Amniotic epithelial cell (primary cell): ENCODE results near the gene TNS3.
"Not testable (repeated sequence)": the region's sequence is repeated elsewhere in the genome, so short reads cannot be mapped to it uniquely, and the experiment has no call there.

Experiments used
- DNase-seq: peaks from one replicate; pipeline ENCODE4 v3.0.0-alpha.2; 2010; ENCODE audit warnings: low read depth

TNS3 gene

GRCh38 chr7:47602272-47603004 is 20.5 kb upstream of the TNS3 start:
- DNase-seq, result no peak

DNA sequence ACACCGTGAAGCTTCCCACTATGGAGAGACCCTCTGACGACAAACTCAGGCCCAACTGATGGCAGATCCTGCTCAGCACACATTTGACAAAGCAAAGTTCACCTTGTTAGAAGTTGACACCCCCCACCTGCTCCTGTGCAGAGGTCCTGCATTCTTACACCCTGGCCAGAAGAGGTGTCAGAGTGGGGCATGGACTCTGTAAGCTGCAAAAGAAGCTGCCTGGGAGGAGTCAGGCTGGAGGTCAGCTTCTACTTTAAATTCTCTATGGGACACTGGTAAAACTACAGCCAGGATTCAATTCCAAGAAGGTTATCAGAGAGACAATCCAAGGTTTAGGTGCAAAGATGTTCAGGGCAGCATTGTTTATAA is 20.0 kb upstream of the TNS3 start:
- no peak for DNase-seq

GRCh38 chr7:47601119-47601880 is 19.4 kb upstream of the TNS3 start:
- DNase-seq, result peak; percentile 92

DNA sequence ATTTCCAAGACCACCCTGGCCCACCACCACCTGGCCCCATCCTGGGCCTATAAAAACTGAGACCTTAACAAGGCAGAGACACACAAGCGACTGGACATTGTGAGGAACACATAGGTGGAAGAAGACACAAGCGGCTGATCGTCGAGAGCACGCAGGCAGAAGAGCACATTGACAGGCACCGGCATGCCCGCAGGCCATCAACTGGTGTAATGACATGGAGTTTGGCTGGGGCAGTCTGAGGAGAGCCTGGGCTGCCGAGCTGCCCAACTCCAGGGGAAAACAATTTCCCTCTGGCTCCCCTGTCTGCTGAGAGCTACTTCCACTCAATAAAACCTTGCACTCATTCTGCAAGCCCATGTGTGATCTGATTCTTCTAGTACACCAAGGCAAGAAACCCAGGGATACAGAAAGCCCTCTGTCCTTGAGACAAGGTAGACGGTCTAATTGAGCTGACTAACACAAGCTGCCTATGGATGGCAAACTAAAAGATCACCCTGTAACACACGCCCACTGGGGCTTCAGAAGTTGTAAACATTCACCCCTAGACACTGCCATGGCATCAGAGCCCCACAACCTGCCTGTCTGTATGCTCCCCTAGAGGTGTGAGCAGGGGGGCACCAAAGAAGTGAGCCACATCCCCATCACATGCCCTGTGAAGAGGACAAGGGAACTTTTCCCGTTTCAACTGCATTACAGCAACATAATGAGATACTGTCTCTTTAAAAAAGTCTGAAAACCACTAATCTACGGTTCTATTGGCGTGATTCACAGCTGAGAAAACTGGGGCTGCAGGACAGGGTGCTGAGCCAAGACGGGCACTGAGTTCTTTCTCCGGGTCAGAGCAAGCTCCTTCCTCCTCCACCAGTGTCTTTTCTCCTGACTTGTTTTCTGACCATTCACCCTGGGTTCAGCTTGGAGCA is 18.5 kb upstream of the TNS3 start:
- peak; percentile 88 for DNase-seq

- DNase-seq, result no peak
Observed at GRCh38 chr7:47597379-47597778, 15.5 kb upstream of the TNS3 start.

GRCh38 chr7:47596502-47597202 is 14.7 kb upstream of the TNS3 start:
- DNase-seq, result no peak

DNA sequence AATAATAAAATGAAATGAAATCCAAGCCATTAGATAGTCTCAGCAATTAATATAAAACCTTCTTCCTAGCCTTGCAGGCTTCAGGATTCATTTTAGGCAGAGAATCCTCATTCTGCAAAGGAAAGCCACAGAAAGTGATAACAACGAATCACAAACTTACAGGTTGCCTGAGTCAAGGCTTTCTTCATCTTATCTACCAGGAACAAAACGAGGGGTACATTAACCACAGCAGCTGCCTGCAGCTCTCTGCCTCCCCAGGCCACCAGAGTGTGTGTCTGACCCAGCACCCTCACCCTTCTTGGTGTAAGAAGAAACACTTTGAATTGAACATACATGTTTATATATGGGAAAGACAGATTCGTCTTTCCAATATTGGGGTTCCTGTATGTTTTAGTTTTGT is 12.5 kb upstream of the TNS3 start:
- no peak for DNase-seq

DNA sequence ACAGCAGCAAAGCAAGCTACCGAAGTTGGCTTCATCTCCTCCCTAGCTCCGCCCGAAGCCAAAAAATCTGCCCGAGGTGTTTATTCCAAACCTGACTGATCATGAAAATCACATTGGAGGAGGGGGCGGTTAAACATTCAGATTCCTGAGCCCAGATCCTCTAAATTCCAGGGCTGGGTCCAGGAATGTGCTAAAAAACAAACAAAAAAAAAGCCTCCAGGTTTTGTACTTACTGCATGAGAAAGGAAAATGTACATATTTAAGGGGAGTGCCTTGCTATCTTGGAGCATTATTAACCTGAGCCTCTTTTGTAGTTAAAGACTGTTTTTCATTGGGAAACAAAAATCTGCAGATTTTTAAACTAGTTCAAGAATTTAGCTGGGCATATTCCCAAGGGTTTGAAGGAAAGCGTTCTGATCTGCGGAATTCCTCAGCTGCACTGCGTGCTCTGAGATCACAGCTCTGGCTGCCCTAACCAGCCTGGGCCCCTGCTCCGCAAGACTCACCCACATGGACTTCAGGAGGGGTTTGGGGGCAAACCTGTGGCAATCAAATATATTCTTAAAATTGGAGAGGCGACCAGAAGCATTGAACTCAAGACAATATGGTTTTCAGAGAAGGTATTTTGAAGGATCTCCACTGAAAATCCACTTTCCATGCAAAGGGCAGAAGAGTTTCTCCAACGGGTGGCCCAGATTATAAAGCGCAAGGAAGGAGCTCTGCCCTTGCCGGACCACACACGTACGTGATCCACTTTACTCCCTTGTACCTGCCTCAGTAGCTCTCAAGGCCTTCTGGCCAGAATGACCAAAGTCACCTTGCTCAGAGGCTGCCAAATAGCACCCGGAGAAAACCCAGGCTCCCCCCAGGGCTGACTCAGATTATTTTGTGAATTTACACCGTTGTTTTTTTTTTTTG is 10.0 kb upstream of the TNS3 start:
- DNase-seq, result peak; percentile 69

- DNase-seq, result no peak
Observed at GRCh38 chr7:47591089-47591654, 9.3 kb upstream of the TNS3 start.

DNA sequence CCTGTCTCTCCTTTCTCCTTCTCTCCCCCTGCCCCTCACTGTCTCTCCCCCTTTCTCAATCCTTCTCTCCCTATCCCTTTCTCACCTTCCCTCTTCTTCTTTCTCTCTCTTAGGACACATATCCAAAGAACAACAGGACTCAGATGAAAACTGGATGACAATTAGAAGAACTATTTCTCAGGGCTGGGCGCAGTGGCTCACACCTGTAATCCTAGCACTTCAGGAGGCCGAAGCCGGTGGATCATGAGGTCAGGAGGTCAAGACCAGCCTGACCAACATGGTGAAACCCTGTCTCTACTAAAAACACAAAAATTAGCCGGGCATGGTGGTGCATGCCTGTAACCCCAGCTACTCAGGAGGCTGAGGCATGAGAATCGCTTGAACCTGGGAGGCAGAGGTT is 8.3 kb upstream of the TNS3 start:
- not testable (repeated sequence) for DNase-seq

DNA sequence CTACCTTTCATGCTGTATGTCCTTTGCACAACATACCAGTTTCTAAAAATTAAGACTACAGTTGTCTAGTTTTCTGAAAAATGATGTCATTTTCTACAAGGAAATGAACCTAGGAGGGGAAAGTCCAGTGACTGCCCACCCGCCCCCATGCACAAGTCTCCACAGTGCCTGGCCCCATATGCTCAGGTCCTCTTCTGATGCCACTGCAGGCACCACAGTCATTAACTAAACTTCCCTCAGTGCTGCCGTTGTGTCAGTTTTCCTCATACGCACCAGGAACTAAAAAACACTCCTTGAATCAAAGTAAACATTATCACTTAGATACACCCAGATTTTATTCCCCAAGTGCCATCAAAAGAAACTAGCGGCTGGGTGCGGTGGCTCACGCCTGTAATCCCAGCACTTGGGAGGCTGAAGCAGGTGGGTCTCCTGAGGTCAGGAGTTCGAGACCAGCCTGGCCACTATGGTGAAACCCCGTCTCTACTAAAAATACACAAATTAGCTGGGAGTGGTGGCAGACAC is 6.9 kb upstream of the TNS3 start:
- no peak for DNase-seq

- no peak for DNase-seq
Observed at GRCh38 chr7:47587976-47588375, 6.1 kb upstream of the TNS3 start.

DNA sequence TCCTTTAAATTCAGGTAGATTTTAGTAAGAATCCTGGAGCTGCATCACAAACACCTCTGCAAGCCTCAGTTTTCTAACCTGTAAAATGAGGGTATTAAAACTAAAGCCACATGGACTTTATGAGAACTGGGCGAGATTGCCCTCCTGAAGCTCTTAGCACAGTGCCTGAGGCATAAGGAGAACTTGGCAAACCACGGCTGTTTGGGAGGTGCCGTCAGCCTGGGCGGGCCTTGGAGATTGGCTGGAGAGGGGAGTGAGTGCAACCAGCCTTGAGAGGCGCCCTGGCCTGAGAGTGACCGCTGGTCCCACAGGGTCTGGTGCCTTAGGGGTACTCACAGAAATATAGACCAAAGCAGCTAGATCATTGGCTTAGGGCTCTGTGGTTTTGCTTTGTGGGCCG is 5.4 kb upstream of the TNS3 start:
- no peak for DNase-seq

- no peak for DNase-seq
Observed at GRCh38 chr7:47586925-47587324, 5.0 kb upstream of the TNS3 start.

- DNase-seq, result not testable (repeated sequence)
Observed at GRCh38 chr7:47586161-47586670, 4.3 kb upstream of the TNS3 start.

DNA sequence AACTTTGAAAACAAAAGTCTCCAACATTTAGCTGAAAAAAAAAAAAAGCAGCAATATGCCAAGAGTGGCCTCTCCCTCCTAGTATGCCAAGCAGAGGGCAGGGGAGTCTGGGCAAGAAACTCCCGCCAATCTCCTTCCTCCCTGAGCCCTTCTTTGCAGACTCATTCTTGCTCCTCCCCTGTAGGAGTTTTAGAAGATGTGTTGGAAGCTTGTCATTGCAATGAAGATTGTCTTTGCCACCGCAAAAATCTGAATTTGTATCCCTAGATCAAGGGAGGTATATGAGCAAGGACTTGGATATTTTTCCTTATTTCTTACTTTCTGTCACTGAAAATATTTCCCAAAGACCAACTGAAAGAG is 2.6 kb upstream of the TNS3 start:
- peak; percentile 47 for DNase-seq

GRCh38 chr7:47583739-47584535 is 2.0 kb upstream of the TNS3 start:
- no peak for DNase-seq

- DNase-seq, result no peak
Observed at GRCh38 chr7:47582764-47583738, 1.1 kb upstream of the TNS3 start.
